HG02678 (cell line): ENCODE results near the gene JMJD7.

Experiments used
- ATAC-seq: cut with Tn5 transposase; IDR thresholded peaks from one replicate; pipeline ENCODE4 v1.9.1; 2021; ENCODE audit warnings: mild to moderate bottlenecking, moderate library complexity; ENCODE audit not compliant: unreplicated experiment

JMJD7 gene

GRCh38 chr15:41827880-41828806 is at the start of gene JMJD7:
JMJD7 (plus strand) TSS chr15:41828092; CDS start chr15:41828125, 33 bp downstream.
- ATAC-seq: peak; percentile 75

GRCh38 chr15:41778521-41778920 is 49.4 kb upstream of the JMJD7 start:
- ATAC-seq: no peak

- ATAC-seq: no peak
Observed at GRCh38 chr15:41779662-41780157, 48.2 kb upstream of the JMJD7 start.

GRCh38 chr15:41780266-41780665 is 47.6 kb upstream of the JMJD7 start:
- ATAC-seq: no peak

GRCh38 chr15:41780727-41781126 is 47.2 kb upstream of the JMJD7 start:
- no peak for ATAC-seq

- ATAC-seq: no peak
Observed at GRCh38 chr15:41782371-41783282, 45.3 kb upstream of the JMJD7 start.

GRCh38 chr15:41783296-41783695 is 44.6 kb upstream of the JMJD7 start:
- no peak for ATAC-seq

GRCh38 chr15:41788262-41788661 is 39.6 kb upstream of the JMJD7 start:
- ATAC-seq: no peak

- ATAC-seq: no peak
Observed at GRCh38 chr15:41789236-41789635, 38.7 kb upstream of the JMJD7 start.

GRCh38 chr15:41789662-41790061 is 38.2 kb upstream of the JMJD7 start:
- ATAC-seq: no peak

- ATAC-seq: no peak
Observed at GRCh38 chr15:41790169-41790568, 37.7 kb upstream of the JMJD7 start.

- no peak for ATAC-seq
Observed at GRCh38 chr15:41790756-41791546, 36.9 kb upstream of the JMJD7 start.

GRCh38 chr15:41791547-41791937 is 36.4 kb upstream of the JMJD7 start:
- ATAC-seq: no peak

- no peak for ATAC-seq
Observed at GRCh38 chr15:41792000-41792637, 35.8 kb upstream of the JMJD7 start.

- ATAC-seq: no peak
Observed at GRCh38 chr15:41794081-41794480, 33.8 kb upstream of the JMJD7 start.

GRCh38 chr15:41795996-41796856 is 31.7 kb upstream of the JMJD7 start:
- no peak for ATAC-seq

GRCh38 chr15:41797201-41797944 is 30.5 kb upstream of the JMJD7 start:
- no peak for ATAC-seq
